CD4-positive, alpha-beta T cell (primary cell): ENCODE results near the gene SLC30A9. TPM values are rescaled to one million over a fixed set of nuclear protein-coding genes. Genes with fewer than 3 reads are reported as not detected.
A peak's percentile ranks its signal among the peaks of the same experiment; 100 is the strongest.

ENCODE experiments used
- ATAC-seq: fragments of 200-7000 bp; cut with Tn5 transposase; one replicate; pipeline ENCODE4 v1.10.0; 2022; ENCODE audit warnings: mild to moderate bottlenecking; ENCODE audit not compliant: poor library complexity
- CTCF ChIA-PET: fragments of 350-600 bp; sonication (Branson Sonifier 250); formaldehyde crosslinking; loops from one replicate; lab custom pipeline; 2021; ENCODE audit warnings: antibody characterized with exemption, inconsistent platforms; lab: Charles Lee
- POLR2A ChIA-PET: fragments of 350-600 bp; sonication (Branson Sonifier 250); formaldehyde crosslinking; loops from one replicate; lab custom pipeline; 2021; ENCODE audit warnings: antibody characterized with exemption, inconsistent platforms; lab: Charles Lee
- DNase-seq, 14 experiments: peaks; one replicate each; pipeline ENCODE4 v3.0.0-alpha.2; 2013 to 2020; ENCODE audit warnings: mixed read lengths in 2 of 14
- H3K27ac ChIP-seq, 2 donors: one replicate each; pipeline versions ENCODE4 v1.5.1 to v1.7.0; 2013; ENCODE audit warnings: low read length in 2 of 2, low read depth in 1 of 2, mild to moderate bottlenecking in 1 of 2
- H3K27me3 ChIP-seq, 2 experiments: 1 replicate in 1 of 2; 2 replicates in 1 of 2; pipeline versions ENCODE4 v1.6.1 to v1.7.0; 2013; ENCODE audit warnings: low read length in 2 of 2, control low read depth in 1 of 2, mild to moderate bottlenecking in 1 of 2, moderate library complexity in 1 of 2; ENCODE audit not compliant: insufficient read depth in 2 of 2, control insufficient read depth in 1 of 2
- H3K36me3 ChIP-seq: one replicate; pipeline ENCODE4 v1.6.1; 2013; ENCODE audit warnings: low read length, control low read depth; ENCODE audit not compliant: insufficient read depth
- H3K4me1 ChIP-seq: one replicate; pipeline ENCODE4 v1.6.1; 2013; ENCODE audit warnings: low read length, control low read depth; ENCODE audit not compliant: insufficient read depth
- H3K4me3 ChIP-seq: one replicate; pipeline ENCODE4 v1.5.1; 2013; ENCODE audit warnings: mild to moderate bottlenecking, low read length, moderate library complexity
- H3K9me3 ChIP-seq, 2 experiments: 1 replicate in 1 of 2; 2 replicates in 1 of 2; pipeline versions ENCODE4 v1.6.1 to v1.7.0; 2013; ENCODE audit warnings: low read length in 2 of 2, mild to moderate bottlenecking in 2 of 2, control low read depth in 1 of 2, moderate library complexity in 1 of 2; ENCODE audit not compliant: control insufficient read depth in 1 of 2, insufficient read depth in 1 of 2
- H3K27ac Mint-ChIP-seq: one replicate; pipeline ENCODE4 v1.8.0; 2020; ENCODE audit warnings: mixed read lengths
- H3K27me3 Mint-ChIP-seq: one replicate; pipeline ENCODE4 v1.8.0; 2021; ENCODE audit warnings: mixed read lengths
- H3K36me3 Mint-ChIP-seq: one replicate; pipeline ENCODE4 v1.8.0; 2021; ENCODE audit warnings: low read depth, mixed read lengths
- H3K4me1 Mint-ChIP-seq: one replicate; pipeline ENCODE4 v1.8.0; 2021; ENCODE audit warnings: low read depth, mixed read lengths
- H3K4me3 Mint-ChIP-seq: one replicate; pipeline ENCODE4 v1.8.0; 2020; ENCODE audit warnings: mild to moderate bottlenecking, mixed read lengths
- H3K9me3 Mint-ChIP-seq: one replicate; pipeline ENCODE4 v1.8.0; 2020; ENCODE audit warnings: mixed read lengths
- CTCF ChIP-seq: fragments of 200-600 bp; IDR thresholded peaks from one replicate; pipeline ENCODE4 v1.8.0; 2022; ENCODE audit warnings: antibody characterized with exemption, mild to moderate bottlenecking
- intact Hi-C, 2 experiments: fragments of 100-400 bp; cut with DNase I in 1 of 2; cut with micrococcal nuclease in 1 of 2; formaldehyde crosslinking; loops; one replicate each; pipeline versions ENCODE4 v1.15.1 to v1.9.0; 2023 to 2025; cut with DNase I, micrococcal nuclease
- total RNA-seq, 174 experiments: library from RNA in 2 of 174; stranded (reverse) in 2 of 174; gene quantifications; one replicate each; pipeline ENCODE4 v1.2.3 and lab custom pipeline; 2021 to 2026

SLC30A9 gene
- total RNA-seq, 2 experiments from 2014 or later = 18.2 to 20.4 TPM

GRCh38 chr4:41977709-41978108 lies 12.6 kb upstream of the SLC30A9 start:
- H3K27ac ChIP-seq = no peak overlapping the region
- no peaks in the 10 kb centered on the region for H3K9me3 Mint-ChIP-seq
- no peaks in the 10 kb centered on the region for H3K36me3 Mint-ChIP-seq
- H3K27ac Mint-ChIP-seq = no peak overlapping the region
- no peak for TF ChIP-seq CTCF
- no peaks in the 10 kb centered on the region for H3K36me3 ChIP-seq
- intact Hi-C loops = no loop called here
- no peaks in the 10 kb centered on the region for H3K4me1 ChIP-seq
- CTCF ChIA-PET = no interaction called here
- no peak overlapping the region for H3K4me3 ChIP-seq
- POLR2A ChIA-PET = no interaction called here
- H3K9me3 ChIP-seq = peaks cover 0 to 3% of the 10 kb centered on the region in 2 experiments
- H3K27me3 ChIP-seq = no peaks in the 10 kb centered on the region
- DNase-seq (peak in 1 of 14 experiments; percentile 9), ATAC-seq (no peak)
- no peak overlapping the region for H3K4me3 Mint-ChIP-seq
- H3K4me1 Mint-ChIP-seq = no peaks in the 10 kb centered on the region
- peaks cover 5% of the 10 kb centered on the region for H3K27me3 Mint-ChIP-seq

GRCh38 chr4:41981456-41981855 lies 8.9 kb upstream of the SLC30A9 start, which contains the start of gene DCAF4L1:
DCAF4L1 (plus strand) TSS chr4:41981756; CDS start chr4:41981793, 37 bp downstream.
- DNase-seq (no peak), ATAC-seq (no peak)
- Mint-ChIP-seq H3K27me3 (no peaks in the 10 kb centered on the region), H3K27ac (no peak within 1 kb of the TSS), H3K9me3 (no peaks in the 10 kb centered on the region), H3K36me3 (no peaks in the 10 kb centered on the region), H3K4me1 (no peaks in the 10 kb centered on the region), H3K4me3 (no peak within 1 kb of the TSS)
- no peaks in the 10 kb centered on the region for H3K9me3 ChIP-seq
- no peaks in the 10 kb centered on the region for H3K27me3 ChIP-seq
- CTCF ChIA-PET = no interaction called here
- TF ChIP-seq CTCF = no peak
- H3K4me3 ChIP-seq = no peak within 1 kb of the TSS
- H3K36me3 ChIP-seq = no peaks in the 10 kb centered on the region
- no peaks in the 10 kb centered on the region for H3K4me1 ChIP-seq
- no peak within 1 kb of the TSS for H3K27ac ChIP-seq
- POLR2A ChIA-PET = no interaction called here
- intact Hi-C loops = loop anchor here in 1 of 2 experiments (10.0 kb wide), 1 partner anchor 673 kb away; the partner anchor contains the start of gene ATP8A1

GRCh38 chr4:41982716-41983115 lies 7.6 kb upstream of the SLC30A9 start:
- H3K4me3 Mint-ChIP-seq = no peak overlapping the region
- H3K36me3 Mint-ChIP-seq = no peaks in the 10 kb centered on the region

More at GRCh38 chr4:41982716-41983115, 7.6 kb upstream of the SLC30A9 start:
- H3K4me1 ChIP-seq = no peaks in the 10 kb centered on the region
- no peak for DNase-seq
- POLR2A ChIA-PET = no interaction called here
- no peak for ATAC-seq
- no peaks in the 10 kb centered on the region for H3K27me3 Mint-ChIP-seq
- no peak for TF ChIP-seq CTCF
- no peaks in the 10 kb centered on the region for H3K36me3 ChIP-seq
- no peak overlapping the region for H3K27ac ChIP-seq
- no peak overlapping the region for H3K27ac Mint-ChIP-seq
- H3K9me3 Mint-ChIP-seq = no peaks in the 10 kb centered on the region
- no peaks in the 10 kb centered on the region for H3K4me1 Mint-ChIP-seq
- intact Hi-C loops = loop anchor here in 1 of 2 experiments (10.0 kb wide), 1 partner anchor 672 kb away; the partner anchor contains the start of gene ATP8A1
- no peaks in the 10 kb centered on the region for H3K9me3 ChIP-seq
- no peaks in the 10 kb centered on the region for H3K27me3 ChIP-seq
- no peak overlapping the region for H3K4me3 ChIP-seq
- CTCF ChIA-PET = no interaction called here
